ENCODE results near the gene NUP210L.

Gene NUP210L

GRCh38 chr1:153946622-153947241 is 208.1 kb downstream of the NUP210L start, which contains the start of gene DENND4B:
DENND4B (minus strand) TSS chr1:153946718; CDS start chr1:153944374, 2,344 bp downstream.
- peak within 1 kb of the TSS; percentile 77 for H3K4me3 ChIP-seq (ENCODE audit: low read depth, low read length)
- in situ Hi-C loops (cut with HindIII; ENCODE audit: low sequenced_read_pairs) = no loop called here
- DNase-seq (ENCODE audit: low read depth, low spot score) = peak; percentile 78
- peak; percentile 94 for TF ChIP-seq CTCF (IDR thresholded peaks at IDR 0.05; ENCODE audit: low read depth, low read length)

DNA sequence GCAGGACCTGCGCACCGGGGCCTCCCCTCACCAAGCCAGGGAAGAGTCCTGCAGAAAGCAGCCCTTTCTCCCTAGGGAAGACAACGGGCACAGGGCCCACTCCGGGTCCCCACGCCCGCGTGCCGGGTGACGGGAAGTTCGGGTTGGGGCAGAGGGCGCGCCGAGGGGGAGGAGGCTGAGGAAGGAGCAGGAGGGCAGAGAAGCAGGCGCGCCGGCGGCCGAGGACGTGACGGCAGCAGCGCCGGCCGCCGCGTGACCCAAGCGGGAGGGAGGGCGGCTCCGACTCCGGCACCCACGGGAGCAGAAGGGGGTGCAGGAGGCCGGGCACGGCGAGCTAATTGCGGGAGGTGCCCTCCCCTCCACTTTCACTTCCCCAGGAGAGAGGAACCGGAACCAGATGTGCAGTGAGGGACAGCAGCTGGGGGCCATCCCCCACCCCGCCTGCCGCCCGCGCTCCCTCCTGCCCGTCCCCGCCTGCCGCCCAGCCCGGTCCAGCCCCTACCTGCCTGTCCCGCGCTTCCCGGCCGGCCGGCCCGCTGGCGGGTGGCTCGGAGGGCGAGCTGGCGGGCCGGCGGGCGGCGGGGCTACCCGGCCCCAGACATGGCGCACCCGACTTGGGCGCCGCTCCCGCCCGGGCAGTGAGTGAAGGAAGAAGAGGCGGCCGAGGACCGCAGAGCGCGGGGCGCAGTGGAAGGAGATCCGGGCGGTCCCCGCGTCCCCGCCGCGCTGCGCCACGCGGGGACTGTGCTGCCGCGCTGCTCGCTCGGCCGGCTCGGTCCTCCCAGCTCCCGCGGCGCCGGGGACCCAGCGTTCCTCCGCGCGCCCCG is 208.9 kb downstream of the NUP210L start:
- TF ChIP-seq CTCF (IDR thresholded peaks at IDR 0.05; ENCODE audit: low read depth, low read length) = no peak
- H3K4me3 ChIP-seq (ENCODE audit: low read depth, low read length) = peak overlapping the region; percentile 77
- in situ Hi-C loops (cut with HindIII; ENCODE audit: low sequenced_read_pairs) = no loop called here
- peak; percentile 59 for DNase-seq (ENCODE audit: low read depth, low spot score)

DNA sequence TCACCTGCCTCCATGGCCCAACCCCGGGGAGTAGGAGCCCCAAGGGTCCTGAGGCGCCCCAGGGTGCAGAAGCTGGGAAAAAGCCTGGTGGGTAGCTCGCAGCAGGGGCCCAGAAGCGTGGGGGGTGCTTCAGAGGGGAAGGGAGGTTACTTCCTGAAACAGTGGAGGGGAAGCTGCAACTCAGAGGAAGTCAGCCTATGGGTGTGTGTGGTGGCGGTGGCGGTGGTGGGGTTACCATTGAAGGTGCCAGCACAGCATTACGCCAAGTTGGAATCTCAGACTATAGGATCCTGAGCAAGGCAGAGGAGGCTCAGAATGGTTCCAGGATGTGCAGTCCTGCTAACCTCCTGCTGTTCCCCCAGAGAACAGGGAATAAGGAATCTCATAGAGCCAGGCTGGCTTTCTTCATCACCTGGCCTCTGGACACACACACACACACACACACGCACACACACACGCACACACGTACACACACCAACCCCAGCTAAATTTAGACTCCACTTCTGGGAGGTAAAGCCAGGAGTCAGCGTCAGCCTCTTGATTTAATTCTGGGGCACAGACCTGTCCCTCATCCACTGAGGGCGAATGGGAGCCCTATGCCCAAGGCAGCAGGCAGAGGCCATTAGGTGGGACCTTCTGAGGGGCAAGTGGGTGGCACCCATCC is 209.6 kb downstream of the NUP210L start:
- H3K4me3 ChIP-seq (ENCODE audit: low read depth, low read length) = peak overlapping the region; percentile 77
- in situ Hi-C loops (cut with HindIII; ENCODE audit: low sequenced_read_pairs) = no loop called here
- peak; percentile 41 for DNase-seq (ENCODE audit: low read depth, low spot score)
- no peak for TF ChIP-seq CTCF (IDR thresholded peaks at IDR 0.05; ENCODE audit: low read depth, low read length)

DNA sequence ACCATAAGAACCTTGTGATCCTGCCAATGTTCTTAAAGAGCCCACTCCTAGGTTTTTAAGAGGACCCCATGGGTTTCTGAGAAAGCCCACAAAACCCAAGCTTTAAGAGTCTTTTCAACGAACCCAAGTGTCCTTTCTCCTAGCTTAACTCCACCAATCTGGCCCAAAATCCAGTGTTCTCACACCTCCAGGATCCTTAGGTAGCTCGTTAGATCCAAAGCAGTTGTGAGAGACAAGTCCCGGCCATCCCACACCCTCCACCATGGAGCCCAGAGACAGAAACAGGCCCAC is 210.1 kb downstream of the NUP210L start:
- H3K4me3 ChIP-seq (ENCODE audit: low read depth, low read length) = no peak overlapping the region
- no peak for TF ChIP-seq CTCF (IDR thresholded peaks at IDR 0.05; ENCODE audit: low read depth, low read length)
- DNase-seq (ENCODE audit: low read depth, low spot score) = no peak
- in situ Hi-C loops (cut with HindIII; ENCODE audit: low sequenced_read_pairs) = no loop called here

DNA sequence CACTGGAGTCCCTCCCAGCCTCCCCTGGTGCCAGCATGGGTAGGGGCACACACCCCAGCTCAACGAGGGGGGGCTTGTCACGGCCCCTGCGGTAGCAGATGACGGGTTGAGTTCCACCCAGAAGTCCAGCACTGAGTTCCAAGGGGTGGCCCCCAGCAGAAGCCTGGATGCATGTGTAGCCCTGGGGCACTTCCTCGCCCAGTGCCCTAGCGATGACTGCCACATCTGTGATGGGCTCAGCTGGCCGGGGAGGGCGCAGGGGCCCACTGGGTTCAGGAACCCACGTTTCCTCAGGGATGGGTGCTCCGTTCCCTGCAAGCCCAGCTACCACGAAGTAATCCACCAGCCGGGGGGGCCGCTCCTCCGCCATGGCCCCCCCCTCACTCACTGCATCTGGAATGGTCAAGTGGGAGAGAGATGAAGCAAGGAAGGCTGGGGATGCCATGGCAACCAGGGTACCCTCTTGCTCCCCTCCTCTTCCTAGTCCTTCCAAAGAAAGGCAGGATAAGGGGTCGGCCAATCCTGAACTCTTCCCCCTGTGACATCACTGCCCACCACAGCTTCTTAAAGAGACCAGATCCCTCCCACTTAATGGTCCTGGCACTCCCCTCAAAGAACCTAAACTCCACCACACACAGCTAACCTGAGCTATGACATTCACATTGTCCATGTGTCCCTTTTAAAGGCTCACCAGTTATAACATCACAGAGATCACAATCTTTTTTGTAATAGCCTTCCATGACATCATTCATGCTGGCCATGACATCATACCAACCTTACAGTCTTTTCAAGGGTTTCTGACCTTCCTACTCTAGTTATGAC is 210.7 kb downstream of the NUP210L start:
- TF ChIP-seq CTCF (IDR thresholded peaks at IDR 0.05; ENCODE audit: low read depth, low read length) = no peak
- H3K4me3 ChIP-seq (ENCODE audit: low read depth, low read length) = no peak overlapping the region
- in situ Hi-C loops (cut with HindIII; ENCODE audit: low sequenced_read_pairs) = no loop called here
- no peak for DNase-seq (ENCODE audit: low read depth, low spot score)

Data from astrocyte of the spinal cord (primary cell).